ENCODE results near the gene CD101. TPM values are rescaled to one million over a fixed set of nuclear protein-coding genes. Genes with fewer than 3 reads are reported as not detected.

Gene CD101
- total and polyA plus RNA-seq, 2 of the 8 experiments (the other 6 are each of a cell fraction or from before 2014, with no cell fraction given): 1.1 to 1.2 TPM

GRCh38 chr1:117059678-117060440 is 58.3 kb downstream of the CD101 start, which contains the start of gene TTF2 (continued):
- no peak for TF ChIP-seq CHD7 (IDR thresholded peaks at IDR 0.05; ENCODE audit: insufficient replicate concordance, low read length)
- no peak for TF ChIP-seq ATF3 (IDR thresholded peaks at IDR 0.05; ENCODE audit: insufficient read depth, low read depth, low read length)
- no peak; the same call in 1 of the 2 replicates for TF ChIP-seq CREB1 (IDR thresholded peaks at IDR 0.05)
- TF ChIP-seq, protein P1, sequence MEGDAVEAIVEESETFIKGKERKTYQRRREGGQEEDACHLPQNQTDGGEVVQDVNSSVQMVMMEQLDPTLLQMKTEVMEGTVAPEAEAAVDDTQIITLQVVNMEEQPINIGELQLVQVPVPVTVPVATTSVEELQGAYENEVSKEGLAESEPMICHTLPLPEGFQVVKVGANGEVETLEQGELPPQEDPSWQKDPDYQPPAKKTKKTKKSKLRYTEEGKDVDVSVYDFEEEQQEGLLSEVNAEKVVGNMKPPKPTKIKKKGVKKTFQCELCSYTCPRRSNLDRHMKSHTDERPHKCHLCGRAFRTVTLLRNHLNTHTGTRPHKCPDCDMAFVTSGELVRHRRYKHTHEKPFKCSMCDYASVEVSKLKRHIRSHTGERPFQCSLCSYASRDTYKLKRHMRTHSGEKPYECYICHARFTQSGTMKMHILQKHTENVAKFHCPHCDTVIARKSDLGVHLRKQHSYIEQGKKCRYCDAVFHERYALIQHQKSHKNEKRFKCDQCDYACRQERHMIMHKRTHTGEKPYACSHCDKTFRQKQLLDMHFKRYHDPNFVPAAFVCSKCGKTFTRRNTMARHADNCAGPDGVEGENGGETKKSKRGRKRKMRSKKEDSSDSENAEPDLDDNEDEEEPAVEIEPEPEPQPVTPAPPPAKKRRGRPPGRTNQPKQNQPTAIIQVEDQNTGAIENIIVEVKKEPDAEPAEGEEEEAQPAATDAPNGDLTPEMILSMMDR (IDR thresholded peaks at IDR 0.05; ENCODE audit: control extremely low read depth in 1 of 3, insufficient read depth in 1 of 3, low read depth in 1 of 3, low read length in 3 of 3): peak in 1 of 3 experiments; percentile 30; a peak in 2 of 4 replicates
- TF ChIP-seq CEBPB (IDR thresholded peaks at IDR 0.05; ENCODE audit: low read depth, low read length): no peak
- TF ChIP-seq EZH2 (IDR thresholded peaks at IDR 0.05; ENCODE audit: low read depth, low read length, severe bottlenecking): no peak
- TF ChIP-seq POLR2AphosphoS5 (IDR thresholded peaks at IDR 0.05; ENCODE audit: low read depth, low read length): peak; percentile 76
